GM12878 (cell line): ENCODE results near the gene PLCG2.

Source experiments
- ATF2 ChIP-seq: IDR thresholded peaks from 2 replicates; pipeline ENCODE4 v1.6.1; 2012; ENCODE audit warnings: low read length, inconsistent platforms
- CTCF ChIP-seq, 3 experiments: IDR thresholded peaks in 2 of 3; conservative IDR thresholded peaks in 1 of 3; 2 replicates each; pipeline ENCODE4 v1.5.1; 2011; ENCODE audit warnings: low read depth in 3 of 3, low read length in 3 of 3, mild to moderate bottlenecking in 3 of 3, control low read depth in 2 of 3, moderate library complexity in 2 of 3, inconsistent platforms in 1 of 3, mixed read lengths in 1 of 3; ENCODE audit not compliant: control insufficient read depth in 2 of 3, insufficient read depth in 1 of 3; ENCODE audit errors: extremely low read depth in 1 of 3
- EZH2 ChIP-seq: IDR thresholded peaks from 2 replicates; pipeline ENCODE4 v1.6.1; 2012; ENCODE audit warnings: low read depth, mild to moderate bottlenecking, control low read depth, inconsistent platforms, low read length, borderline replicate concordance; ENCODE audit not compliant: control insufficient read depth
- MXI1 ChIP-seq: fragments of 150-350 bp; IDR thresholded peaks from 2 replicates; pipeline ENCODE4 v1.6.1; 2011; ENCODE audit warnings: low read depth, mild to moderate bottlenecking, inconsistent platforms, low read length, improper control_type of control experiment
- PAX5 ChIP-seq: IDR thresholded peaks from 2 replicates; pipeline ENCODE4 v1.6.1; 2011; ENCODE audit warnings: low read depth, low read length, borderline replicate concordance
- POLR2A ChIP-seq: IDR thresholded peaks from 2 replicates; pipeline ENCODE4 v1.6.1; 2011; ENCODE audit warnings: low read depth, mild to moderate bottlenecking, low read length
- POLR2AphosphoS5 ChIP-seq: IDR thresholded peaks from 2 replicates; pipeline ENCODE4 v1.6.1; 2011; ENCODE audit warnings: mild to moderate bottlenecking, low read length, inconsistent platforms
- RCOR1 ChIP-seq: conservative IDR thresholded peaks from 2 replicates; pipeline ENCODE4 v1.6.1; 2012; ENCODE audit warnings: low read depth, low read length, improper control_type of control experiment
- SIN3A ChIP-seq: IDR thresholded peaks from 2 replicates; pipeline ENCODE4 v1.6.1; 2012; ENCODE audit warnings: low read depth, low read length, improper control_type of control experiment
- TAF1 ChIP-seq: IDR thresholded peaks from 2 replicates; pipeline ENCODE4 v1.6.1; 2011; ENCODE audit warnings: mild to moderate bottlenecking, low read depth, low read length, borderline replicate concordance
- USF2 ChIP-seq: IDR thresholded peaks from 2 replicates; pipeline ENCODE4 v1.6.1; 2011; ENCODE audit warnings: low read depth, low read length, improper control_type of control experiment, borderline replicate concordance
- ZNF274 ChIP-seq: IDR thresholded peaks from one replicate; pipeline ENCODE4 v1.8.0; 2011; ENCODE audit not compliant: insufficient read length, insufficient read depth

GRCh38 chr16:81832801-81833547 lies 53.9 kb downstream of the PLCG2 start:
- TF ChIP-seq POLR2A (peak; percentile 71), CTCF (IDR thresholded peaks at IDR 0.05 in 2 of 3, conservative IDR thresholded peaks at IDR 0.05 in 1 of 3; ENCODE audit: control insufficient read depth in 2 of 3, extremely low read depth in 1 of 3, insufficient read depth in 1 of 3, low read depth in 3 of 3, low read length in 3 of 3) (no peak), EZH2 (no peak), POLR2AphosphoS5 (no peak), TAF1 (no peak), RCOR1 (no peak), SIN3A (no peak), MXI1 (no peak), ZNF274 (no peak), PAX5 (no peak), USF2 (no peak), ATF2 (no peak)
